Measurements from ENCODE around the gene CATSPERE. TPM values are rescaled to one million over a fixed set of nuclear protein-coding genes. Genes with fewer than 3 reads are reported as not detected.
"Not testable (repeated sequence)": the region's sequence is repeated elsewhere in the genome, so short reads cannot be mapped to it uniquely, and the experiment has no call there.

Gene CATSPERE
- total RNA-seq, 1 donor from 2014 or later: 0.46 TPM

DNA sequence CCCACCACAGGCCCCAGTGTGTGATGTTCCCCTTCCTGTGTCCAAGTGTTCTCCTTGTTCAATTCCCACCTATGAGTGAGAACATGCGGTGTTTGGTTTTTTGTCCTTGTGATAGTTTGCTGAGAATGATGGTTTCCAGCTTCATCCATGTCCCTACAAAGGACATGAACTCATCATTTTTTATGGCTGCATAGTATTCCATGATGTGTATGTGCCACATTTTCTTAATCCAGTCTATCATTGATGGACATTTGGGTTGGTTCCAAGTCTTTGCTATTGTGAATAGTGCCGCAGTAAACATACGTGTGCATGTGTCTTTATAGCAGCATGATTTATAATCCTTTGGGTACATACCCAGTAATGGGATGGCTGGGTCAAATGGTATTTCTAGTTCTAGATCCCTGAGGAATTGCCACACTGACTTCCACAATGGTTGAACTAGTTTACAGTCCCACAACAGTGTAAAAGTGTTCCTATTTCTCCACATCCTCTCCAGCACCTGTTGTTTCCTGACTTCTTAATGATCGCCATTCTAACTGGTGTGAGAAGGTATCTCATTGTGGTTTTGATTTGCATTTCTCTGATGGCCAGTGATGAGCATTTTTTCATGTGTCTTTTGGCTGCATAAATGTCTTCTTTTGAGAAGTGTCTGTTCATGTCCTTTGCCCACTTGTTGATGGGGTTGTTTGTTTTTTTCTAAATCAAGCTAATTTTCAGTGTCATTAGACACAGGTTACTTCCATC, 200.7 kb downstream of the CATSPERE start:
- DNase-seq (ENCODE audit: low read depth, low spot score): not testable (repeated sequence)

DNA sequence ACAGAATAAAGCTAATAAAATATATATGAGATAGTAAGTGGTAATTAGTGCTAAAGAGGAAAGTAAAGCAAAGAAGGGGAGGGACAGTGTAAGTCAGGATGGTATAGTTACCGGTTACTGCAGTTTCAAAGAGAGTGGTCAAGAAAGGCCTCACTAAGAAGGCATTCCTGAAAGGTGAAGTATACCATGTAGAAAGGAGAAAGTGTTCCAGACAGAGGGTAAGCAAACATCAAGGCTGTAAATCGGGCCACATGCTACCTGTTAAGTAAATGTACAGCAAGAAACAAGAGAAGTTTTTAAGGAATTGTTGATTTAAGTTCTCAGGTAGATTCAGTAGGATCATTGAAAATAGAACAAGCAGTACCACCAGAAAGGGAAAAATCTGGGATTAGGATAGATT, 201.5 kb downstream of the CATSPERE start:
- no peak for DNase-seq (ENCODE audit: low read depth, low spot score)

DNA sequence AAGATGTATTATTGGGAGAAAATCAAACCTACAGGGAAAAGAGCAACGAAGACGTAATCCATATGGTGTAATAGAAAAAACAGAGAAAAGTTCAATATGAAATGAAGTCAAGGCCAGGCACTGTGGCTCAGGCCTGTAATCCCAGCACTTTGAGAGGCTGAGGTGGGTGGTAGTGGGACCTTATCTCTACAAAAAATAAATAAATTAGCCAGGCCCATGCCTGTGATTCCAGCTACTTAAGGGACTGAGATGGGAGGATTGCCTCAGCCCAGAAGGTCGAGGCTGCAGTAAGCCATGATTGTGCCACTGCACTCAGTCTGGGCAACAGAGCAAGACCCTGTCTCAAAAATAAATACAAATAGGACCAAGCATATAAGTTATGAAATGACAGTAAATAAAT, 203.3 kb downstream of the CATSPERE start:
- DNase-seq (ENCODE audit: low read depth, low spot score): no peak

DNA sequence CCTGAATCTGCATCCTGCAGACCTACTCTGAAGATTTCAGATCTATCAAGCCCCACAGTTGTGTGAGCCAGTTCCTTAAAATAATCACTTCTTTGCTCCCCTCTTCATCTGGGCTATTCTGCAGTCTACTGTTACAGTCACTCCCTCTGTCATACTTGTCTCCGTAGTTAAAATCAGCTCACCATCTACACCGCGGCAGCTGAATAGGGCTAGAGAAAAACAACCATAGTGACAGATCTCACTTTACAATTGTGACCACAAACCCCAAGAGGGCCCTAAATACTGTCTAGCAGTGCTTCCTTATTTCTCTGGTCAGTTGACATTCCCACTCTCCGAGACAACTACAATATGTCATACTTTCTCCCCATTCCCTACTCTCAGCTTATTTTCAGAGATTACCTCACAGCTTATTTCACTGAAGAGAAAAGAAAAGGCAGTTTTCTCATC, 204.7 kb downstream of the CATSPERE start:
- DNase-seq (ENCODE audit: low read depth, low spot score): no peak

DNA sequence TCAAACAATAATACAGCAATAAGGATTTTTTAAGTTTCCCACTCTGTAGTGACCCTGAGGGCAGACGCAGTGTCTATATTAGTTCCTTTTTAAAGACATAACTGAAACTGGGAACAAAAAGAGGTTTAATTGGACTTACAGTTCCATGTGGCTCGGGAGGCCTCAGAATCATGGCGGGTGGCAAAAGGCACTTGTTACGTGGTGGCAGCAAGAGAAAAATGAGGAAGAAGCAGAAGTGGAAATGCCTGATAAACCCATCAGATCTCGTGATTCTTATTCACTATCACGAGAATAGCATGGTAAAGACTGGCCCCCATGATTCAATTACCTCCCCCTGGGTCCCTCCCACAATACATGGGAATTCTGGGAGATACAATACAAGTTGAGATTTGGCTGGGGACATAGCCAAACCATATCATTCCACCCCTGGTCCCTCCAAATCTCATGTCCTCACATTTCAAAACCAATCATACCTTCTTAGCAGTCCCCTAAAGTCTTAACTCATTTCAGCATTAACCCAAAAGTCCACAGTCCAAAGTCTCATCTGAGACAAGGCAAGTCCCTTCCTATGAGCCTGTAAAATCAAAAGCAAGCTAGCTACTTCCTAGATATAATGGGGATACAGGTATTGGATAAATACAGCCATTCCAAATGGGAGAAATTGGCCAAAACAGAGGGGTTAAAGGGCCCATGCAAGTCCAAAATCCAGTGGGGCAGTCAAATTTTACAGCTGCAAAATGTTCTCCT, 205.8 kb downstream of the CATSPERE start:
- not testable (repeated sequence) for DNase-seq (ENCODE audit: low read depth, low spot score)

DNA sequence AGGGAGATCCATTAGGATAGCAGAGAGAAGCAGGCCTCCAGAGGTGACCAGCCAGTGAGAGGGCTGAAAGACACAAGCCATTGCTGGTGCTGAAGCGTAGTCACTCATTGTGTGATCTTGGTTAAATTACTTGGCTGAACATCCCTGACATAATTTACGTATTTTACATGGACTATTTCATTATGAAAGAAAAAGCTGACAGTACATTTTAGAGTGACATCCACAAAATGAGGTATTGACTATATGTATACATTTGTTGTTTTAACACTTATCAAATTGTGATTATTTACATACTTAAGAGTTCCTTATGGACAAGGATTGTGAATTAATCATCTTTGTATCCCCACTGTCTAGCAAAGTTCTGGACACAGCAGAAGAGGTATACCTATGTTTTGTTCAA, 206.7 kb downstream of the CATSPERE start:
- DNase-seq (ENCODE audit: low read depth, low spot score): no peak

DNA sequence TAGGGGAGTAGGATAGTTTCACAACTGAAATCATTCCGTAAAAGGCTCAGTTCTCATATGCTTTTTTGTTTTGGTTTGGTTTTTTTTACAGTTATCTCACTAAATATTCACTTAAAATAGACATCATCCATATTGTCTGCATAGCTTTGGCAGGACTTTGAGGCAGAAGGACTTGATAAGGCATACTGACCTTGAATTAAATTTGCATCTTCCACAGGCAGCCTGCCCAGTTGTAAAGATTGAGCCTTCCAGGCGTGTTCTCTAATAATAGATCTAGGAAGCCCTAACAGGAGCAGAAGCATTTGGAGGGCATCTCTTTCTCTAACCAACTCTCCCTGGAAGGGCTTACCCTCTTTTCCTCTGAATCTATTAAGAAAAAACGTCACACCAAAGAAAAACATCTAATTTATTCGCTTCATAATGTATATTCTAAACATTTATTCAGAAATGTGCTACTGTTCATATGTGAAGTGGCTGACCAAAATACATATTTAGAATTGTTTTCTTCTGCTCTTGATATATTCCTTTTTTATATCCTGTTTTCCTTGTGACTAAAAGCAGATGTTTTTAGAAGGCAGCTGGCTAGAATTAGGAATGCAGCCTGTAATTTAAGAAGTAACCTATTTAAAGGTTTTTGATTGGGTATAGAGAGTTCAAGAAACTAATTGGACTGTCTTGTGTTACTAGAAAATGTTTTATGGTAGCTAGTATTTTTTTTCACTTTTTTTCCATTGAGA, 212.0 kb downstream of the CATSPERE start:
- DNase-seq (ENCODE audit: low read depth, low spot score): no peak

DNA sequence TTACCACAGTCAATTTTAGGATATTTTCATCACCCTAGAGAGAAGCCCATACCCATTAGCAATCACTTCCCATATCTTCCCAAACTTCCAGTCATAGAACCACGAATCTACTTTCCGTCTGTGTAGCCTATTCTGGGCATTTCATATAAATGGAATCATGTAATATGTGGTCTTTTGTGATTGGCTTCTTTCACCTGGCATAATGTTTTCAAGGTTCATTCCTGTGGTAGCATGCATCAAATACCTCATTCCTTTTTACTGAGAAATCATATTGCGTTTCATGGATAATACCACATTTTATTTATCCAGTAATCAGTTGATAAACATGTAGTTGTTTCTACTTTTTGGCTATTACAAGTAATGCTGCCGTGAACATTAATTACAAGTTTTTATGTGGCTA, 213.4 kb downstream of the CATSPERE start:
- no peak for DNase-seq (ENCODE audit: low read depth, low spot score)

DNA sequence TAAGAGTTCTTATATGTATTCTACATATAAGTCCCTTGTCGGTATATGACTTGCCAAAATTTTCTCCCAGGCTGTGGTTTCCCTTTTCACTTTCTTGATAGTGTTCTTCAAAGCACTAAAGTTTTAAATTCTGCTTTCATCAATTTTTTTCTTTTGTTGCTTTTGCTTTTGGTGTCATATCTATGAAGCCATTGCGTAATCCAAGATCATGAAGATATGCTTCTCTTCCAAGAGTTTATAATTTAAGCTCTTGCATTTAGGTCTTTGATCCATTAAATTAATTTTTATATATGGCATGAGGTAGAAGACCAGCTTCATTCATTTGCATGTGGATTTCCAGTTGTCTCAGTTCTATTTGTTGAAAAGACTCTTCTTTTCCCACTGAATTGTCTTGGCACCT, 214.1 kb downstream of the CATSPERE start:
- DNase-seq (ENCODE audit: low read depth, low spot score): no peak

DNA sequence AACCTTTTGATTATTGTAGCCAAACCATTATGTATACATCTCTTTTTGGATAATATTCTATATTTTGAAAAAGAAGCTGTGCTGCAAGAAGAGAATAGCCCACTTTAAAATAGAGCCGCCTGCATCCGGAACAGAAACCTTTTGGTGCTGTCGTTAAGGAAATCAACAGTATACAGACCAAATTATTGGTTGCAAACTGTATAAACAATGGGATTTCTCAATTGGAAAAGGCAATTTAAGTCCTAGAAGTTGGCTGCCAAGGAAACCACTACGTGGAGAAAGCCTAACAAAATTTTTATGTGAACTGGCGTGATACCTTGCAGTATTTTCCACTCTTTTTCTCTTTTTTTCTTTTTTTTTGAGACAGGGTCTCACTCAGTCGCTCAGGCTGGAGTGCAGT, 217.6 kb downstream of the CATSPERE start:
- no peak for DNase-seq (ENCODE audit: low read depth, low spot score)

DNA sequence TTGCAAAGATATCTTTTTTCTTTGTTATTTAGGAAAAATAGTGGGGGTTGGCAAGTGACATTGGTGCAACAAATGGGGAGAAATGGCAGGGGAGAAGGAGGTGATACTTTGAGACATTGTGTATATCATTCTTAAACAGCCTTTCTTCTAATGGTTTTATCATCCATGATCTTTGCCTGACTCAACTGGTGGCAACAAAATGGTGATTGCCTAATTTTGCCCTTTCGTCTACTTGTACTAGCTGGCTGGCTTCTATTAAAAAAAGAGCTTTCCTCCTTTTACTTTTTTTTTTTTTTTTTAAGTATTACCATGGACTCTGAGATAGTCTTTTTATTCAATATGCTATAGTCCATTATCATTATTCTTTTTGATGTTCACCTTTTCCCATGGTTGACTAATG, 219.6 kb downstream of the CATSPERE start:
- DNase-seq (ENCODE audit: low read depth, low spot score): no peak

DNA sequence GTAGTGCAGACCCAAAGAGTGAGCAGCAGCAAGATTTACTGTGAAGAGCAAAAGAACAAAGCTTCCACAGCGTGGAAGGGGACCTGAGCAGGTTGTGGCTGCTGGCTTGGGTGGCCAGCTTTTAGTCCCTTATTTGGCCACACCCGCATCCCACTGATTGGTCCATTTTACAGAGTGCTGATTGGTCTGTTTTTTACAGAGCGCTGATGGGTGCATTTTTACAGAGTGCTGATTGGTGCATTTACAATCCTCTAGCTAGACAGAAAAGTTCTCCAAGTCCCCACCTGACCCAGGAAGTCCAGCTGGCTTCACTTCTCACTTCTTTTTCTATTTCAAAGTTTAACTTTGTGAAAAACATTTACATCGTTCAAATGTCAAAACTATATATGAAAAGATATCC, 221.0 kb downstream of the CATSPERE start:
- DNase-seq (ENCODE audit: low read depth, low spot score): not testable (repeated sequence)

Other genes starting within 250 kb of the CATSPERE start
- 83.9 and 111 TPM in 2 replicates for gene ADSS2, start 9.4 kb upstream of the CATSPERE start, total RNA-seq
- 52.6 and 58.1 TPM in 2 replicates for gene DESI2, start 191.9 kb downstream of the CATSPERE start, total RNA-seq